Measurements from ENCODE around the gene C4orf36. TPM values are rescaled to one million over a fixed set of nuclear protein-coding genes. Genes with fewer than 3 reads are reported as not detected.

C4orf36 gene
- total and polyA plus RNA-seq, 2 donors (not counting 1 experiment from before 2014, with no cell fraction given): 0.24 TPM; not detected in 1

DNA sequence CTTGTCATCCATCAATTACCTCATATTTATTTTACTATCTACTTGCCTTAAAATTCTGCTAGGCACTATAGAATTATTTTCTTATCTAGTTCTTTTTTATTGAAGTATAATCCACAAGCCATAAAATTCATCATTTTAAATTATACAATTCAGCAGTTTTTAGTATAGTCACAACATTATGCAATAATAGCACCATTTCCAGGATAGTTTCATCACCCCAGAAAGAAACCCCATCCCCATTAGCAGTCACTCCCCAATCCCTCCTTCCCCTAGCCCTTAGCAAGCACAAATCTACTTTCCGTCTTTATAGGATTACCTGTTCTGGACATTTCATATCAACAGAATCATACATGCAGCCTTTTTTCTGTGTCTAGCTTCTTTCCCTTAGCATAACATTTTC, 58.6 kb downstream of the C4orf36 start:
- no peak overlapping the region for H3K27ac Mint-ChIP-seq
- H3K9me3 Mint-ChIP-seq (ENCODE audit: insufficient read depth): no peaks in the 10 kb centered on the region
- Histone ChIP-seq H3K4me2 (replicated peaks; ENCODE audit: low read depth, low read length, poor library complexity, severe bottlenecking) (no peak overlapping the region), H3K36me3 (replicated peaks in 1 of 2; ENCODE audit: control extremely low read depth in 1 of 2, control insufficient read depth in 1 of 2, extremely low read depth in 1 of 2, insufficient read depth in 2 of 2, low read length in 1 of 2) (no peaks in the 10 kb centered on the region), H3K27ac (ENCODE audit: low read length in 2 of 2) (no peak overlapping the region), H2AFZ (ENCODE audit: insufficient read depth, low read depth, low read length, poor library complexity, severe bottlenecking) (no peak overlapping the region), H3K4me3 (ENCODE audit: control extremely low read depth in 1 of 5, extremely low read depth in 1 of 5, insufficient read depth in 1 of 5, low read depth in 2 of 5, low read length in 4 of 5) (no peak overlapping the region), H3K27me3 (replicated peaks in 1 of 4; ENCODE audit: control extremely low read depth in 1 of 4, control insufficient read depth in 3 of 4, insufficient read depth in 4 of 4, low read length in 3 of 4) (no peaks in the 10 kb centered on the region), H3K4me1 (ENCODE audit: control insufficient read depth in 2 of 2, insufficient read depth in 2 of 2, low read length in 2 of 2) (no peaks in the 10 kb centered on the region), H3K9ac (ENCODE audit: low read length) (no peak overlapping the region), H3K79me2 (ENCODE audit: control insufficient read depth, insufficient read depth, low read length) (no peaks in the 10 kb centered on the region), H4K20me1 (ENCODE audit: control insufficient read depth, insufficient read depth, low read length, poor library complexity, severe bottlenecking) (no peaks in the 10 kb centered on the region), H3K9me3 (ENCODE audit: control extremely low read depth in 1 of 3, control insufficient read depth in 2 of 3, insufficient read depth in 1 of 3, low read length in 2 of 3) (no peaks in the 10 kb centered on the region)
- no peak overlapping the region for H3K4me3 Mint-ChIP-seq
- peaks cover 5% of the 10 kb centered on the region for H3K27me3 Mint-ChIP-seq
- POLR2A ChIA-PET: no interaction called here
- intact Hi-C loops (cut with micrococcal nuclease): no loop called here
- no peak for ATAC-seq (ENCODE audit: low read depth)
- no peak for DNase-seq
- no peak for TF ChIP-seq EZH2 (IDR thresholded peaks at IDR 0.05; ENCODE audit: borderline replicate concordance, insufficient read depth, low read depth, low read length, poor library complexity, severe bottlenecking)
- TF ChIP-seq, protein P1, sequence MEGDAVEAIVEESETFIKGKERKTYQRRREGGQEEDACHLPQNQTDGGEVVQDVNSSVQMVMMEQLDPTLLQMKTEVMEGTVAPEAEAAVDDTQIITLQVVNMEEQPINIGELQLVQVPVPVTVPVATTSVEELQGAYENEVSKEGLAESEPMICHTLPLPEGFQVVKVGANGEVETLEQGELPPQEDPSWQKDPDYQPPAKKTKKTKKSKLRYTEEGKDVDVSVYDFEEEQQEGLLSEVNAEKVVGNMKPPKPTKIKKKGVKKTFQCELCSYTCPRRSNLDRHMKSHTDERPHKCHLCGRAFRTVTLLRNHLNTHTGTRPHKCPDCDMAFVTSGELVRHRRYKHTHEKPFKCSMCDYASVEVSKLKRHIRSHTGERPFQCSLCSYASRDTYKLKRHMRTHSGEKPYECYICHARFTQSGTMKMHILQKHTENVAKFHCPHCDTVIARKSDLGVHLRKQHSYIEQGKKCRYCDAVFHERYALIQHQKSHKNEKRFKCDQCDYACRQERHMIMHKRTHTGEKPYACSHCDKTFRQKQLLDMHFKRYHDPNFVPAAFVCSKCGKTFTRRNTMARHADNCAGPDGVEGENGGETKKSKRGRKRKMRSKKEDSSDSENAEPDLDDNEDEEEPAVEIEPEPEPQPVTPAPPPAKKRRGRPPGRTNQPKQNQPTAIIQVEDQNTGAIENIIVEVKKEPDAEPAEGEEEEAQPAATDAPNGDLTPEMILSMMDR (IDR thresholded peaks at IDR 0.05): no peak
- CTCF ChIA-PET: no interaction called here
- WGBS (ENCODE audit: insufficient coverage): 100% methylated on average over 1 of the region's 1 CpG
- no peaks in the 10 kb centered on the region for H3K4me1 Mint-ChIP-seq

- Histone ChIP-seq H3K4me1 (ENCODE audit: control insufficient read depth in 2 of 2, insufficient read depth in 2 of 2, low read length in 2 of 2) (no peaks in the 10 kb centered on the region), H3K27ac (ENCODE audit: low read length in 2 of 2) (no peak overlapping the region), H3K27me3 (replicated peaks in 1 of 4; ENCODE audit: control extremely low read depth in 1 of 4, control insufficient read depth in 3 of 4, insufficient read depth in 4 of 4, low read length in 3 of 4) (no peaks in the 10 kb centered on the region), H2AFZ (ENCODE audit: insufficient read depth, low read depth, low read length, poor library complexity, severe bottlenecking) (no peak overlapping the region), H3K9ac (ENCODE audit: low read length) (no peak overlapping the region), H3K36me3 (replicated peaks in 1 of 2; ENCODE audit: control extremely low read depth in 1 of 2, control insufficient read depth in 1 of 2, extremely low read depth in 1 of 2, insufficient read depth in 2 of 2, low read length in 1 of 2) (no peaks in the 10 kb centered on the region), H3K79me2 (ENCODE audit: control insufficient read depth, insufficient read depth, low read length) (no peaks in the 10 kb centered on the region), H4K20me1 (ENCODE audit: control insufficient read depth, insufficient read depth, low read length, poor library complexity, severe bottlenecking) (no peaks in the 10 kb centered on the region), H3K4me3 (ENCODE audit: control extremely low read depth in 1 of 5, extremely low read depth in 1 of 5, insufficient read depth in 1 of 5, low read depth in 2 of 5, low read length in 4 of 5) (no peak overlapping the region), H3K4me2 (replicated peaks; ENCODE audit: low read depth, low read length, poor library complexity, severe bottlenecking) (no peak overlapping the region), H3K9me3 (ENCODE audit: control extremely low read depth in 1 of 3, control insufficient read depth in 2 of 3, insufficient read depth in 1 of 3, low read length in 2 of 3) (no peaks in the 10 kb centered on the region)
- 89% methylated on average over 3 of the region's 5 CpGs for WGBS (ENCODE audit: insufficient coverage)
- peaks cover 11% of the 10 kb centered on the region for H3K27me3 Mint-ChIP-seq
- CTCF ChIA-PET: no interaction called here
- H3K4me1 Mint-ChIP-seq: no peaks in the 10 kb centered on the region
- H3K4me3 Mint-ChIP-seq: no peak overlapping the region
- intact Hi-C loops (cut with micrococcal nuclease): no loop called here
- DNase-seq (no peak), ATAC-seq (ENCODE audit: low read depth) (no peak)
- no peaks in the 10 kb centered on the region for H3K9me3 Mint-ChIP-seq (ENCODE audit: insufficient read depth)
- H3K27ac Mint-ChIP-seq: no peak overlapping the region
- no peak for TF ChIP-seq EZH2 (IDR thresholded peaks at IDR 0.05; ENCODE audit: borderline replicate concordance, insufficient read depth, low read depth, low read length, poor library complexity, severe bottlenecking)
- TF ChIP-seq, protein P1 (IDR thresholded peaks at IDR 0.05): no peak
- POLR2A ChIA-PET: no interaction called here
These were observed 60.7 kb downstream of the C4orf36 start for GRCh38 chr4:86831262-86832130.
